GM18867 (cell line): ENCODE data around the gene ABCB8.

Experiments
- ATAC-seq: cut with Tn5 transposase; IDR thresholded peaks from one replicate; pipeline ENCODE4 v1.9.1; 2021; ENCODE audit warnings: mild to moderate bottlenecking, moderate library complexity; ENCODE audit not compliant: unreplicated experiment

The ABCB8 gene

DNA sequence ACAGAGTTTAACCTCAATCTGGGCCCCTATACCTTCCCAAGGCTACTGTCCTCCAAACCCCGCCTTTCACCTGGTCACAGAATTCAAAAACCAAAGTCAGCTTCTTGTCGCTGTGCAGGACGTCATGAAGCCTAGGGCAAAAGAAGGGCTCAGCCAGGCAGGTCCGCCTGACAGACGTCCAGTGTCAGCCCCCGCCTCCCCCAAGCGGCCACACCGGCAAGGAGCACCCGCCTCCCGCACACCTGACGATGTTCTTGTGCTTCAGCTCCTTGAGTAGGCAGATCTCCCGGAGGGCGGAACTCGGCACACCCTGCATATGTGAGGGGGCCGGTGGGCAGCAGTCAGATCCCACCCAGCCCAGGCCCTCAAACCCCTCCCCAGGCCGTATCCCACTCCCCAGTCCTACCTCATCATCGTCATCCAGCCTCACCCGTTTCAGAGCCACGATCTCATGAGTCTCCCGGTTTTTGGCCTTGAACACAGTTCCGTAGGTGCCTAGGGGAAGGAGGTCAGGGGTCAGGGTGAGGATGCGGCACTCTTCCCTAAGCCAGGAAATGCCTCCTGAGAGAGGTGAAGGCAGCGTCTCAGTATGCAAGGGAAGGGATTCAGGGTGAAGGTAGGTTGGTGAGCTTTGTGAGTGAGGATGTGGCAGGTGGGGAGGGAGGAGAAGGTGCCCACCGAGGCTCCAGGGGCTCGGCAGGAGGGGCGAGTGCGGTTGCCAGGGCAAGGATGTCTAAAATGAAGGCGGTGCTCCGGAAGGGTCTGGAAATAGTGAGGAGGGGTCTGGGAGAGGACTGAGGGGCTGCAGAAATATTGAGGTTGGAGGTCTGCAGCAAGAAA, 28.6 kb downstream of the ABCB8 start:
- no peak for ATAC-seq

- peak; percentile 5 for ATAC-seq
These were observed 29.3 kb downstream of the ABCB8 start, which contains the start of gene CDK5 for GRCh38 chr7:151057506-151057988. TSS of gene CDK5 (minus strand) at chr7:151057897. CDS start at chr7:151057848, 49 bp downstream.

GRCh38 chr7:151057989-151058780, 29.9 kb downstream of the ABCB8 start:
- ATAC-seq = peak; percentile 86

- ATAC-seq = no peak
These were observed 30.6 kb downstream of the ABCB8 start for GRCh38 chr7:151058781-151059366.

DNA sequence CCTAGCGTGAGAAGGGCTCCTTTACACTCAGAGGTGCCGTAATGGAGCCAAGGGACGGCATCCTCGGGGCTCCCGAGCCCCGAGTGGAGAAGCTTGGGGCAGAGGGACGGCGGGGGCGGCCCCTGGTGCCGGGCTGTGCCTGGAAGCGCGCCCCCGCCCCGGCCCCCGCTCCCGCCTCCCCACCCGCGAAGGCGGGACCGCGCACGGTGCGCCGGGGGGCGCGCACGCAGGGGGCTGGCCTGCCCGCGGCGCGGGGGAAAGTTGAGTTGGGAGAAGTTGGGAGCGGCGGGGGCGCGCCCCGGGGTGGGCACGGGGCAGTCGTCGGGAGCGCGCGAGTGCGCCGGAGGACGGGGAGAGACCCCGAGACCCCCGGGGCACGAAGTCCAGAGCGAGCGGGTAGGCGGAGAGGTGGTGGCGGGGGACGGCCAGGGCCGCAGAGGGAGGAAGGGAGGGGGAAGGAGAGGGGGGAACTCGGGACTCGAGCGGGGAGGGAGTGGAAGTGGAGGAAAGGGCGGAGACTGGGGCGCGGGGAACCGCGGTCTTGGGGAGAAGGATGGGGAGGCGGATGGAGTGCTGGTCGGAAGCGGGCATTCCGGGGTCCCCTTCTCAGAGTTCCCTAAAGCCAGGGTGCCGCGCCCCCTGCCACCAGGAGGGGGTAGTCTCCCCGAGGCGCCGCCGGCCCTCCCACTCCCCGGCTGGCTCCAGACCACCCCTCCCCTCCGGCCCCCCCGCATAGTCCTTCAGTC, 31.3 kb downstream of the ABCB8 start, which contains the start of gene SLC4A2:
Gene SLC4A2, plus strand, starts transcription at position 223 of the 746 bp plus-strand sequence. CDS start 2,399 bp downstream, outside the sequence.
- ATAC-seq = peak; percentile 35

DNA sequence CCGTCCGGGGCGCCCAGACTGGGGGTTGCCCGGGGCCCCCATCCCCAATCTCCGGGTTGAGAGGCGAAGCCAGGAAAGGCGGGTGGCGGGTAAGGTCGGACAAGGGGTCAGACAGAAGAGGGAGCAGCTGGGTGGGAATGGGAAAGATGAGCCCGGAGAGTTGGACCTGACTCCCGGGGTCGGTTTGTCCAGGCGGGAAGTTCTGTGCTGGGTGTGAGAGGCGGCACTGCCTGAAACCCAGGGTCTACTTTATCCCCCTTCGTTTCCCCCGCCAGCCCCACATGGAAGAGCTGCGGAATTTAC, 31.8 kb downstream of the ABCB8 start:
- ATAC-seq = no peak

DNA sequence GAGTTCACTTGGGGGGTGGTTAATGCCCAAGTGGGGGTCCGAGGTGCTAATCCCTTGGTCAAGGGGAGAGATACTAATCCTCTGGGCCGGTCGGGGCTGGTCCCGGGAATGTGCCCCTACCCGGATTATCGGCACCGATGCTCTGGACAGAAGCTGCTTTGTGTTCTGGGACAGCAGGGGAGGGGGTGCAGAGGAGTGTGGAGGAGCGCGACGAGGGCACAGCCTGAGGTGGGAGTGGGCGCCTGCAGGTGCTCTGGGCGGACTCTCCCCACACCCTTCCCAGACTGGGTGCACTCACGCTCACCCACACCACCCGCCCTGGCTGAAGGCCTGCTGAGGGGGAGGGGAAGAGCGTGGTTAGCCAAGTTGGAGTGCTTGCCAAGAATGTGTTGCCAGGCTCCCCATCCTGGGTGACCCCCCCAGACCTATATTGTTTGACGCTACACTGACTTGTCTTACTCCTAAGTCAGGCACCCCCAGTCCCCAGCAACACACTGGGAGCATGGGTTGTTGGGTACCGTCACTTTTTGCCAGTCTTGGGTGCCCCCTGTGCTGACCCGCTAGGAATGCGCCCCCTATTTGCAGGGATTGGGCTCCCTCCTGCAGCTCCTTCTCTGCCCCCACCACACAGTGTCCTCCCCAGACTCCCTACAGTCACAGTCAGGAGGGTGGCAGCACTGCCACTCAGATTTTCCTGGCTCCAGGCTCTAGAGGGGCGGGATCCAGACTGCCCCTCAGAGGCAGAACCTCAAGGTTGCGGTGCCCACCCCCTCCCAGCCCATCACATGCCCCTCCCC, 32.4 kb downstream of the ABCB8 start:
- ATAC-seq = no peak

DNA sequence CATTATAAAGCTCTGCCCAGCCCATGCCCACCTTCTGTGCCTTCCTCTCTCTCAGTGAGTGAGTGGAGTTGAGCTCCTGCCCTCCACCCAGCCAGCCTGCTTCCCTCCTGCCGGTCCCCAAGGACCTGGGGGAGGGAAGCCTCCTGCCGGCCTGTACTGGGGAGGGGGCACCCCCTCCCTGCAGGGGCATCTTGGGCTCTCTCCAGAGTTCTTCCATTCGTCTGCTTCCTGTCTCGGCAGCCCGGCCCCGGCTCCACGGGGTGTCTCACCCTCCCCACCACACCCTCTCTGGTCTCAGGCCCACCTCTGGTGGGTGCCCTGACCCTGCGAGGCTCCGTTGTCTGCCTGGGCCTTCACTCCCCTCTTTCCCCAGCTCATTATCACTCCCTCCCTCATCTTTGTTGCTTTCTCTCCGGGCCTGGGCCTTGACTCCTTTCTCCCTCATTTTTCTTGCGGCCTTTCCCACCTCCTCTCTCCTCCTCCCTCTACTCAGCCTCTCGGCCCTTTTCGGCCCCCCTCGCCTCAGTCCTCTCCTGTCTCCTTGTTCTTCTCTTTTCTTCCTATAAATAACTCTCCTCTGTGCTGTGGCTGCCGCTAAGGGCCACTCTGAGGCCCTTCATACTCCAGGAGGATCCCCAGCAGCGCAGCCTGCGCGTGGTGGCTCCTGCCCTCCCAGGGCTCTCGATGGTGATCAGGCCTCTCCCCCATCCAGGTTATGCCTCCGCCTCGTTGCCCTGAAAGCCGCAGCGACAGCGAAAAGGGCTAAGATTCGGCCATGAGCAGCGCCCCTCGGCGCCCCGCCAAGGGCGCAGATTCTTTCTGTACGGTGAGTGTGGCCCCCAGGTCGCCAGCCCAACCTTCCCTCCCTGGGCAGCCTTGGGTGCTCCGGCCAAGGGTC, 33.2 kb downstream of the ABCB8 start:
- ATAC-seq = no peak

GRCh38 chr7:151062111-151062398, 33.8 kb downstream of the ABCB8 start:
- no peak for ATAC-seq

GRCh38 chr7:151062399-151063211, 34.4 kb downstream of the ABCB8 start:
- ATAC-seq = no peak

- no peak for ATAC-seq
These were observed 34.9 kb downstream of the ABCB8 start for GRCh38 chr7:151063212-151063561.

DNA sequence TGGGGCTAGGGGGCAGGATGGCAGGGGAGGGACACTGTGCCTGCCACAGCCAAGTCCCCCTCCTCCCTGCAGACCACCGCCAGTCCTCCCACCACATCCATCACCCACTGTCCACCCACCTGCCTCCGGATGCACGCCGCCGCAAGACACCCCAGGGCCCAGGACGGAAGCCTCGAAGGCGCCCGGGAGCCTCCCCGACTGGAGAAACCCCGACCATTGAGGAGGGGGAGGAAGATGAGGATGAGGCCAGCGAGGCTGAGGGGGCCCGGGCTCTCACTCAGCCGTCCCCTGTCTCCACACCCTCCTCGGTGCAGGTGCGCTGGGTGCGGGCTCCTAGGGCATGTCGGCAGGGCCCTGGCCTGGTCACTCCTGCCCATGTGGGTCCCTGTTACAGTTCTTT, 36.2 kb downstream of the ABCB8 start:
- no peak for ATAC-seq

DNA sequence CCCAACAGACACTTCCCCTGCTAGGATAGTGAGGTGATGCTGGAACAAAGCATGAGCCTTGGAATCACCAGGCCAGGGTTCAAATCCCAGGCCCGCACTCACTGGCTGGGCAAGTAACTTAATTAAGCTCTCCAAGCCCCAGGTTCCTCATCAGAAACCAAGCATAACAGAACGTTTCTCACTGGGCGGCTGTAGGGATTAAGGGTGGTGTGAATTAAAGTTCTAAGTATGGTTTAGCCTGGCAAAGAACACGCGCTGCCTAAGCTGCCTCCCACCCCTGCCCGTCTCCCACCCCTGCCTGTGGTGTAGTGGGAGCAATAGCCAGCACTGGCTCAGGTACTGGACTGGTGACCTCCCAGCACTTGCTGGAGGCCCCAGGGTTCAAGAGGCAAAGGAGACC, 36.7 kb downstream of the ABCB8 start:
- no peak for ATAC-seq

GRCh38 chr7:151065516-151065915, 37.3 kb downstream of the ABCB8 start:
- ATAC-seq = no peak

DNA sequence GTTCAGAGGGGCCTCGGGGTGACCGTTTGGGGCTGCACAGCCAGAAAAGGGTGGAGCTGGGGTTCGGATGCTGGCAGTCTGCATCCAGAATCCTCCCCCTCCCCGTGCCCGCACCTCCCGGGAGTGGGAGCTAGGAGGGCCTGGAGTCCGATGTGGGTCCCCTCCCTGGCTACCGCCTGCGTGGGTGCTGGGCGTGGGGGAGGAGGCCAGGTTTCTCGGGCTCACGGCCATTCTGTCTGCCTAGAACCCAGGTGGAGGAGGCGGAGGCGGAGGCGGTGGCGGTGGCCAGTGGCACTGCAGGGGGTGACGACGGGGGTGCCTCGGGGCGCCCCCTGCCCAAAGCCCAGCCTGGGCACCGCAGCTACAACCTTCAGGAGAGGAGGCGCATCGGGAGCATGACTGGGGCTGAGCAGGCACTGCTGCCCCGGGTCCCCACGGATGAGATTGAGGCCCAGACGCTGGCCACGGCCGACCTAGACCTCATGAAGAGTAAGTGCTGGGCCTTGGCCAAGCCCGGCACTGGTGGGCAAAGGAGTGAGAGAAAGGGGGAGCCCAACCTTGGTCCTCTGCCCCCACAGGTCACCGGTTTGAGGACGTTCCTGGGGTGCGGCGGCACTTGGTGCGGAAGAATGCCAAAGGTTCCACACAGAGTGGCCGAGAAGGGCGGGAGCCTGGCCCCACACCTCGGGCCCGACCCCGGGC, 38.2 kb downstream of the ABCB8 start:
- ATAC-seq = no peak

DNA sequence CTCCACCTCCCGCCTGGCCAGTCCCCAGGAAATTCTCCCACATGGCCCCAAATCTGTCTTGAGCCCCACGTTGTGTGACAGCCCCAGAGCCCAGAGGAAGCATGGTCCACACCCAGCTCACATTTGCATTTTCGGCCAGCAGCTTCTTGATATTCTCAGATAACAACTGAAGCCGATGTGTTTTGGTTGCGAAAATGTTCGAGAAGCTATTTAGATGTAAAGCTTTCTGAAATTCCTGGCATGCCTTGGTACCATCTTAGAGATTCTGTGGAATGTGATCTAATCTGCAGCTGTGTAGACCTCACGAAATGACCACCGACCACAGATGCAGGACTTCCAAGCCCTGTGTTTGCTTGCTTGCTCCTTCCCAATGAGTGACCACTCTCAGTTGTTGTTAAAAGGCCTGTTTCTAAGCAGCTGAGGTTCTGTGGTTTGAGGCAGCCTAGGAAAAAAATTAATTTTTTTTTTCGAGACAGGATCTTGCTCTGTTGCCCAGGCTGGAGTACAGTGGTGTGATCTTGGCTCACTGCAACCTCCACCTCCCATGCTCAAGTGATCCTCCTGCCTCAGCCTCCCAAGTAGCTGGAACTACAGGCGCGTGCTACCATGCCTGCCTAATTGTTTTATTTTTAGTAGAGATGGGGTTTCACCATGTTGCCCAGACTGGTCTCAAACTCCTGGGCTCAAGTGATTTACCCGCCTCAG, 40.0 kb downstream of the ABCB8 start:
- ATAC-seq = no peak

GRCh38 chr7:151069841-151070573, 41.8 kb downstream of the ABCB8 start:
- ATAC-seq = no peak
